Measurements from ENCODE around the gene AS3MT. TPM values are rescaled to one million over a fixed set of nuclear protein-coding genes. Genes with fewer than 3 reads are reported as not detected.

The AS3MT gene
- total and polyA plus RNA-seq, 2 of the 8 experiments (the other 6 are each of a cell fraction or from before 2014, with no cell fraction given): 5.8 to 10.3 TPM

DNA sequence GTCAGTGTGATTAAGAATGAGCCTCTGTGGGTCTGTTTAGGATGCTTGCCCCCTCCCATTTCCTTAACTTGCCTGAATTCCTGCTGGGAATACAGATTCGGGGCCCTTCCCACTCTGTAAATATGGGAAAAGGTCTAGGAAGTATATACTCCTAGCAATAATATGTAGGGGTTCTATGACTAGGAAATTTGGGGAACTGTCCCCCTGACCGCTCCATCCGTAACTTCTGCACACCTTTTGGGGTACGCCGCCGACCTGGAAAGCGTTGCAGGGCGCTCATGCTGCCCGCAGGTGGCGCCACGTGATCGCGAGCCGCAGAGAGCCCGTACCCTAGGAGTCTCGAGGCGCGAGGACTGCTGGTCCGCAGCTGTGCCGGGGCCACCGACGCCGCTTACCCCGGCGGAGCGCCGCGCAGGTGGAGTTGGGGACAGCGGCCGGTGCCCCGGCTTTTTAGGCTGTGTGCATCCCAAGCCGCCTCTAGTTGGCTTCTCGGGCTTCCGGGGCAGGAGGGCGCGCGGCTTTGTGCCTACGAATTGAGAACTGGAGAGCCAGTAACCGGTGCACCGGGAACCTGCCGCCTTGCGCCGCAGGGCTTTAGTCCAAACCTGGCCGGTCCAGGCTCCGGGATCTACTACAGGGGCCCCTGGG is 48.2 kb downstream of the AS3MT start:
- CTCF ChIA-PET (ENCODE audit: partially characterized antibody): interaction anchor here (0.6 to 11.2 kb wide), 44 partner anchors 14 to 363 kb away, joined by 3 to 137 read pairs (median 4); partner anchors contain the start of genes CYP17A1 and WBP1L
- Histone ChIP-seq H3K4me2 (ENCODE audit: insufficient read depth in 1 of 2, low read depth in 2 of 2, low read length in 2 of 2) (peak overlapping the region; percentile 91 to 100), H2BK20ac (ENCODE audit: low read length) (no peak overlapping the region), H2AFZ (ENCODE audit: low read length) (peak overlapping the region; percentile 91), H3K4me3 (ENCODE audit: extremely low read depth in 1 of 4, insufficient read depth in 2 of 4, low read depth in 3 of 4, low read length in 4 of 4) (peak overlapping the region; percentile 23 to 89 (median 58)), H4K8ac (ENCODE audit: extremely low read depth, insufficient read depth, low read length) (peak overlapping the region; percentile 84; the same call in 1 of the 2 replicates), H4K20me1 (replicated peaks in 1 of 2; ENCODE audit: control insufficient read depth in 1 of 2, insufficient read depth in 2 of 2, low read length in 2 of 2) (peaks cover 8% of the 10 kb centered on the region in 2 experiments), H4K5ac (ENCODE audit: insufficient read length, low read depth, low read length) (no peak overlapping the region), H3K79me1 (ENCODE audit: low read depth, low read length) (no peaks in the 10 kb centered on the region), H2BK12ac (ENCODE audit: low read depth, low read length) (no peak overlapping the region), H3K27ac (ENCODE audit: low read depth, low read length) (peak overlapping the region; percentile 64), H2AK5ac (ENCODE audit: low read depth, low read length) (no peak overlapping the region), H3K4ac (replicated peaks; ENCODE audit: insufficient read length, low read depth, low read length) (no peak overlapping the region), H3K27me3 (replicated peaks in 1 of 4; ENCODE audit: control insufficient read depth in 3 of 4, extremely low read depth in 1 of 4, insufficient read depth in 3 of 4, low read length in 3 of 4) (peaks cover 0 to 12% (median 11%) of the 10 kb centered on the region in 4 experiments; a peak in 5 of 7 replicates), H3K36me3 (ENCODE audit: control insufficient read depth in 2 of 4, insufficient read depth in 4 of 4, low read length in 3 of 4) (no peaks in the 10 kb centered on the region), H2BK5ac (ENCODE audit: low read depth, low read length) (no peak overlapping the region; the same call in 1 of the 2 replicates), H3K18ac (ENCODE audit: extremely low read depth, low read length) (no peak overlapping the region; the same call in 1 of the 2 replicates), H4K91ac (replicated peaks; ENCODE audit: insufficient read length, low read length) (peak overlapping the region; percentile 31), H3K23me2 (ENCODE audit: low read depth, low read length) (peaks cover 15% of the 10 kb centered on the region), H3K23ac (ENCODE audit: insufficient read length) (no peak overlapping the region), H3K56ac (replicated peaks; ENCODE audit: insufficient read length, low read depth, low read length) (no peak overlapping the region), H2BK15ac (ENCODE audit: low read length) (no peak overlapping the region), H3K79me2 (ENCODE audit: control insufficient read depth in 1 of 2, insufficient read depth in 2 of 2, low read length in 2 of 2) (peaks cover 0 to 33% of the 10 kb centered on the region in 2 experiments; a peak in 2 of 4 replicates), H3K9ac (replicated peaks in 1 of 4; ENCODE audit: extremely low read depth in 1 of 4, low read depth in 3 of 4, low read length in 3 of 4) (peak overlapping the region in 2 of 4 experiments; percentile 66 to 77; a peak in 4 of 7 replicates), H3K9me3 (ENCODE audit: insufficient read depth in 2 of 2, low read depth in 1 of 2, low read length in 1 of 2) (no peaks in the 10 kb centered on the region), H3K14ac (ENCODE audit: insufficient read length) (no peak overlapping the region), H3K4me1 (replicated peaks in 1 of 4; ENCODE audit: control insufficient read depth in 3 of 4, insufficient read depth in 4 of 4, low read length in 3 of 4) (peaks cover 3 to 10% (median 7%) of the 10 kb centered on the region in 4 experiments; a peak in 6 of 7 replicates), H2BK120ac (replicated peaks; ENCODE audit: low read depth, low read length) (no peak overlapping the region)
- DNase-seq (ENCODE audit: low read depth in 1 of 2, low spot score in 2 of 2): peak; percentile 60 to 91
- 4% methylated on average over 42 of the region's 45 CpGs; no CpG with 5 or more reads in 1 of the 2 experiments for WGBS, 2 experiments (ENCODE audit: extremely low coverage in 1 of 2, insufficient coverage in 1 of 2, insufficient read length in 1 of 2, insufficient replicate concordance in 2 of 2, low coverage in 1 of 2, low lambda C conversion rate in 2 of 2, missing lambda C conversion rate in 1 of 2)
- peak; percentile 32 for FAIRE-seq
- POLR2A ChIA-PET (ENCODE audit: partially characterized antibody): interaction anchor here (0.7 to 3.8 kb wide), 18 partner anchors 8 to 427 kb away, joined by 3 to 22 read pairs (median 3); partner anchors contain the start of genes ARL3, AS3MT, BORCS7 and SFXN2
- TF ChIP-seq, protein P1, sequence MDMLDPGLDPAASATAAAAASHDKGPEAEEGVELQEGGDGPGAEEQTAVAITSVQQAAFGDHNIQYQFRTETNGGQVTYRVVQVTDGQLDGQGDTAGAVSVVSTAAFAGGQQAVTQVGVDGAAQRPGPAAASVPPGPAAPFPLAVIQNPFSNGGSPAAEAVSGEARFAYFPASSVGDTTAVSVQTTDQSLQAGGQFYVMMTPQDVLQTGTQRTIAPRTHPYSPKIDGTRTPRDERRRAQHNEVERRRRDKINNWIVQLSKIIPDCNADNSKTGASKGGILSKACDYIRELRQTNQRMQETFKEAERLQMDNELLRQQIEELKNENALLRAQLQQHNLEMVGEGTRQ (IDR thresholded peaks at IDR 0.05; ENCODE audit: low read length): 0 out of 2 replicates have a peak, but pooled peaks have one; percentile 45

Measured in H1 (cell line).